IPS DF 19.7 (cell line): Measurements from ENCODE around the gene LDB3.

Source experiments
- DNase-seq: peaks from one replicate; pipeline ENCODE4 v3.0.0-alpha.2; 2013; ENCODE audit warnings: low read depth, low spot score

Gene LDB3

GRCh38 chr10:86664341-86665217 lies 3.7 kb upstream of the LDB3 start:
- no peak for DNase-seq

GRCh38 chr10:86665218-86665607 lies 3.1 kb upstream of the LDB3 start:
- no peak for DNase-seq

GRCh38 chr10:86665868-86666267 lies 2.4 kb upstream of the LDB3 start:
- no peak for DNase-seq

GRCh38 chr10:86666538-86666937 lies 1.8 kb upstream of the LDB3 start:
- DNase-seq = no peak

- DNase-seq = no peak
Observed at GRCh38 chr10:86667421-86668181, 710 bp upstream of the LDB3 start.

GRCh38 chr10:86670290-86670811 lies 2.0 kb downstream of the LDB3 start:
- no peak for DNase-seq

GRCh38 chr10:86670876-86671275 lies 2.6 kb downstream of the LDB3 start:
- DNase-seq = no peak

- DNase-seq = no peak
Observed at GRCh38 chr10:86671419-86671818, 3.1 kb downstream of the LDB3 start.

GRCh38 chr10:86671985-86672710 lies 3.8 kb downstream of the LDB3 start:
- no peak for DNase-seq

GRCh38 chr10:86673216-86673826 lies 5.0 kb downstream of the LDB3 start:
- DNase-seq = no peak

GRCh38 chr10:86673827-86674581 lies 5.7 kb downstream of the LDB3 start:
- no peak for DNase-seq

GRCh38 chr10:86674912-86675311 lies 6.6 kb downstream of the LDB3 start:
- no peak for DNase-seq

GRCh38 chr10:86677374-86677773 lies 9.1 kb downstream of the LDB3 start:
- no peak for DNase-seq

GRCh38 chr10:86678999-86679792 lies 10.9 kb downstream of the LDB3 start:
- no peak for DNase-seq

- no peak for DNase-seq
Observed at GRCh38 chr10:86681047-86681446, 12.7 kb downstream of the LDB3 start.

- no peak for DNase-seq
Observed at GRCh38 chr10:86681722-86682386, 13.5 kb downstream of the LDB3 start.

- no peak for DNase-seq
Observed at GRCh38 chr10:86682675-86683074, 14.4 kb downstream of the LDB3 start.

GRCh38 chr10:86684331-86685097 lies 16.2 kb downstream of the LDB3 start:
- no peak for DNase-seq

- DNase-seq = no peak
Observed at GRCh38 chr10:86685416-86685815, 17.1 kb downstream of the LDB3 start.
